Stimulated activated CD4-positive, alpha-beta T cell treated with anti-CD3 and anti-CD28 coated beads, Interleukin-2, amount 100 ng/mL, for 24 hours (primary cell): ENCODE measurements around the gene GFRA4.
"Not testable (repeated sequence)": the region's sequence is repeated elsewhere in the genome, so short reads cannot be mapped to it uniquely, and the experiment has no call there.

ENCODE experiments used
- DNase-seq, 2 donors: peaks; one replicate each; pipeline ENCODE4 v3.0.0-alpha.2; 2020

GFRA4 gene

GRCh38 chr20:3652676-3653596, 10.3 kb downstream of the GFRA4 start:
- no peak for DNase-seq

- DNase-seq, result no peak
Observed at GRCh38 chr20:3652221-3652620, 11.0 kb downstream of the GFRA4 start.

GRCh38 chr20:3651204-3651962, 11.8 kb downstream of the GFRA4 start:
- no peak for DNase-seq

- no peak for DNase-seq
Observed at GRCh38 chr20:3648951-3649350, 14.2 kb downstream of the GFRA4 start.

GRCh38 chr20:3647473-3647872, 15.7 kb downstream of the GFRA4 start:
- DNase-seq, result no peak

GRCh38 chr20:3646651-3647050, 16.5 kb downstream of the GFRA4 start:
- DNase-seq, result no peak

GRCh38 chr20:3646067-3646440, 17.1 kb downstream of the GFRA4 start:
- no peak for DNase-seq

GRCh38 chr20:3645309-3646066, 17.7 kb downstream of the GFRA4 start:
- DNase-seq, result no peak

- no peak for DNase-seq
Observed at GRCh38 chr20:3640259-3640658, 22.9 kb downstream of the GFRA4 start.

- DNase-seq, result no peak
Observed at GRCh38 chr20:3635346-3635745, 27.9 kb downstream of the GFRA4 start.

- DNase-seq, result no peak
Observed at GRCh38 chr20:3633913-3634478, 29.2 kb downstream of the GFRA4 start.

GRCh38 chr20:3632311-3633004, 30.7 kb downstream of the GFRA4 start:
- DNase-seq, result no peak

- no peak for DNase-seq
Observed at GRCh38 chr20:3631534-3631933, 31.7 kb downstream of the GFRA4 start.

GRCh38 chr20:3630429-3630828, 32.8 kb downstream of the GFRA4 start:
- no peak for DNase-seq

- no peak for DNase-seq
Observed at GRCh38 chr20:3629893-3630292, 33.3 kb downstream of the GFRA4 start.

- DNase-seq, result no peak
Observed at GRCh38 chr20:3628502-3629314, 34.5 kb downstream of the GFRA4 start.

GRCh38 chr20:3627476-3627875, 35.7 kb downstream of the GFRA4 start:
- no peak for DNase-seq

GRCh38 chr20:3622406-3622805, 40.8 kb downstream of the GFRA4 start:
- no peak for DNase-seq

GRCh38 chr20:3621111-3621510, 42.1 kb downstream of the GFRA4 start:
- no peak for DNase-seq

GRCh38 chr20:3616250-3616649, 46.9 kb downstream of the GFRA4 start:
- no peak for DNase-seq

- DNase-seq, result not testable (repeated sequence)
Observed at GRCh38 chr20:3615171-3615840, 47.9 kb downstream of the GFRA4 start.
